ENCODE results near the gene TGM1.

The TGM1 gene

GRCh38 chr14:24292118-24292807, 29.3 kb upstream of the TGM1 start:
- DNase-seq (ENCODE audit: low read depth): no peak

DNA sequence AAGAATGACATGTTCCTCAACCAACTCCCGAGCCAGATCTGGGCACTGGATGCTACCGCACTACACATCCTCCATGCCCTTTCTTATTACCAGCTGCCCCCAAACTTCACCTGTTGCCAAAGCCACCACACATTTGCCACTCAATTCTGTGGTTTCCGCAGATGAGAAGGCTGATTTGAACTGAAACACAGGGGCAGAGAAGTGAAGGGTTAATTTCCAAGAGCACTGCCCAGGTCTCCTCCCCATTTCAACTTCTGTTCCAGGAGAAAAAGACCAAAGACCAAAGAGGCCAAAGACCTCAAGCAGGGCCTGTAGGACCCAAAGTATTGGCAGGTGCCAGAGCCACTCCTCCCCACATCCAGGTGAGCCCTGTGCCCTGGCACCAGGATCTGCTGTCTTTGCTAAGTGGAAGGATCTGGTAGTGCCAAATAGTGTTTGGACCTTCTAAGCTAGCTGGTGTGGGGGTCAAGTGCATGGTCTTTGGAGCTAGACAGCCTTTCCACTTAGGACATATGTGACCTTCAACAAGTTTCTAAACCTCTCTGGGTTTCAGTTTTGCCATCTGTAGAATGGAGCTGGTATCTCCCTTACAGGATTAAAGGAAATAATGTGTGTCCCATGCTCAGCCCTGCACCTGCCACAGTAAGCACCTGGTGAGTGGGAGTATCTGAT, 28.6 kb upstream of the TGM1 start:
- no peak for DNase-seq (ENCODE audit: low read depth)

DNA sequence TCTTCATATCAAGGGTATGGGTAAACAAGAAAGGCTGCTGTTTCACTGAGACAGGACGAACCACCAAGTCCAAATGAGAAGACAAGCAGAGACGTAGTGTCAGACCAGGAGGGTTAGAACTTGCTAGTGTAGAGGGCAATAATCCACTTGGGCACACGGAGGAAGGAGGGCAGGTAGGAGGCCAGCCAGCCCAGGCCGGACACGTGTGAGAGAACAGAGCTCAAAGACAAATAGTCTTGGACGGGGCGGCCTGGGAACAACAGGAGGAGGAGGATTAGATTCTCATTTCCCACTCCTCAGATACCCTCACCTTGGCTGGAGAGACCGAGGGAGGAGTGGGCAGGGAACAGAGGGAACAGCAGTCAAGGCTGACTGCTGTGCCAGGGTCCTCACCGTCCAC, 27.8 kb upstream of the TGM1 start:
- no peak for DNase-seq (ENCODE audit: low read depth)

- DNase-seq (ENCODE audit: low read depth): no peak
Measured at GRCh38 chr14:24289649-24290280, 26.8 kb upstream of the TGM1 start.

GRCh38 chr14:24286996-24287395, 24.0 kb upstream of the TGM1 start:
- DNase-seq (ENCODE audit: low read depth): no peak

DNA sequence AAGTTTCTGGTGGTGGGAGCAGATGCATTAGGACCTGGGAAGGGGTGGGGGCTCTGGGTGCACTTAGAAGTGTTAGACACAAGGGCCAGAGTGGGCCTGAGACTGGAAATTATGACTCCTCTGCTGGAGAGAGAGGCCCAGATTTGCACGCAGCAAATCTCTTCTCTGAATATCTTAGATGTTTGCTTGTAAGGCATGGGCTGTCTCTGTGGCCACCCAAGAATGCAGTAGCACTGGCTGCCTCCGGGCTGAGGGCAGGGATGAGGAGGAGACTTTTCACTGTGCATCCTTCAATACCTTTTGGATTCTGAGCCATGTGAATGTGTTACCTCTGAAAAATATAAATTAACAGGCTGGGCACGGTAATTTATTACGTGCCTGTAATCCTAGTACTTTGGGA, 22.4 kb upstream of the TGM1 start:
- no peak for DNase-seq (ENCODE audit: low read depth)

- DNase-seq (ENCODE audit: low read depth): no peak
Measured at GRCh38 chr14:24284501-24285035, 21.6 kb upstream of the TGM1 start.

DNA sequence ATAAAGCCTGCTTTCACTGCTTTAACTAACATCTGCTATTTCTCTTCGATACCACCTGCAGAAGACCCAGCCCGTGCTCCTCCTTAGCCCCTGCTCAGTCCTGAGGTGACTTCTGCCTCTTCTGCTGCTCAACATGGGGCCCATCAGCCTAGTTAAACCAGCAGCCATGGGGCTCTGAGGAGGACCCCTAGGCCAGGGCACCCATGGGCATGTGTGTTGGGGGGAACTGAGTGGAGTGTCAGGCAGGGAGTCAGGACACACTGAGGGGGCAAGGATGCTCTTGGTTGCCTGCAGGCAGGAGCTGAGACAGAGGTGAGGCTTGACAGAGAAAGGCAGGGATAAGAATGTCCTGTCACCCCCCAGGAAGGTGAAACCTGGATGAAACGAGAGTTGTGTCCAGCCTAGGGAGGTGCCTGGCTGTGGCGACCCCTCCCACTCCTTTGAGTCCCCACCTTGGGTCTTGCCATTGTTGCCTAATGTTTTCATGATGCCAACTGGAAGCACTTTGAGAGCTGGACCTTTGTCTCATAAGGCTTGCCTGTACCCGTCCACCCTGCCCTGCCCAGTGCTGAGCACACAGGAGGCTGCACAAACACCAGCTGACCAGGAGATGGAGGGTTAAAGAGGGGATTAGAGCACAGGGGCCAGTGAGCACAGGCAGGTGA, 21.0 kb upstream of the TGM1 start:
- DNase-seq (ENCODE audit: low read depth): no peak

- no peak for DNase-seq (ENCODE audit: low read depth)
Measured at GRCh38 chr14:24282736-24283135, 19.8 kb upstream of the TGM1 start.

DNA sequence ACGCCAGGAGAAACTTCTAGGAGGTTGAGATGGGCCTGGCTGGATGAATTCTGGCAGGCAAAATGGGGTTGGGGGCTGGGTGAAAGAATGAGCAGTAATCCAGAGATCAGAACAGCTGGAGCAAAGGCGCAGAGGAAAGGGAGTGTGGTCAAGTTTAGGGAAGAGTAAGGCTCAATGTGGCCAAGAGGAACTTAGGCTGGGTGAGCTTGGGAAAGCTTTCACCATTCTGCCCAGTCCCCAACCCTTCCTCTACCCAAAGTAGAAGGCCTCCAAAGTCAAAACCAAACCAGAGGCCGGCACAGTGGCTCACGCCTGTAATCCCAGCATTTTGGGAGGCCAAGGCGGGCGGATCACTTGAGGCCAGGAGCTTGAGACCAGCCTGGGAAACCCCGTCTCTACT, 18.7 kb upstream of the TGM1 start:
- no peak for DNase-seq (ENCODE audit: low read depth)

DNA sequence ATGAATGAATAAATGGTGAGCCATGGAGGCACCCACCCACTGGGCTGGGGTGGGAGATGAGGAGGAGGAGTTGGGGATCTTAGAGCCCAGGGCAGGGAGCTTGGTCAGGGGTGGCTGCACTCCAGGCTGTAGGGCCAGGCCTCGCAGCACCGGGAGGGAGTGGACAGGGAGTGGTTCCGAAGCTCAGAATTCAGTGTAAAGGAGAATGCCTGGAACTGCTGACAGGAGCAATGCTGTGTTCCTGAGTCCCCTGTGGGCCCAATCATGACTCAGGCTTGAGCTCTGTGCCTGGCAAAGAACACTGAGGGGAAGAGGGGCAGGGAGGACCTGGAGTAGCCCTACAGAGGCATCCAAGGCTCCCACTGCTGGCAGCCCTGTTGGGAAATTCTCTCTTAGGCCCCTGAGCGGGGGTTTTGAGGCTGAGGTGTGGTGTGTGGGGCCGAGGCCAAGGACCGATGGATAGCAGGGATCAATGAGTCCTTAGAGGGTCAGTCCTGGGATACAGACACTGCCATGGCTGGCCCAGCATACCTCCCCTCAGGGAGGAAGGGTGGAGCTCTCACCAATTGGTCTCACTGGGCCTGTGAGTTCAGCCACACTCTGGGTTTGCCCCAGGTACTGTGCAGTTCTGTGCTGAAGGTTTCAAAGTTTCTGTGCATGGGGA, 18.0 kb upstream of the TGM1 start:
- DNase-seq (ENCODE audit: low read depth): no peak

GRCh38 chr14:24279301-24280186, 16.6 kb upstream of the TGM1 start:
- DNase-seq (ENCODE audit: low read depth): no peak

DNA sequence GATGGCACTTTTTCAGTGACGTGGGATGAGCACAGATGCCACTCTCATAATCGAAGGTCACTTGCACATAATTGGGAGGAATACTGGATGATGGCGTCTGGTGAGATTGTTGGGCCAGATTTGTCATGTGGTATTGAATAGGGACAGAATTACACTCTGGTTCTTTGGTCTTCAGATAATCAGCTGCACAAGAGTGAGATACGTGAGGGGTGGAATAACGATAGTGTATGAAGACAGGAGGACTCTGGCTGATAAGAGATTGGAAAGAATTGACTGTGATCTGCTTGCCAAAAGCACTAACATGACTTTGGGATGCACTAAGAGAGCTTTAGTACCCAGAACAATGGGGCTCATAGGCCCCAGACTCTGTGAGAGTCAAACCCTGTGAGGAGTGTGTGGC, 15.4 kb upstream of the TGM1 start:
- DNase-seq (ENCODE audit: low read depth): no peak

DNA sequence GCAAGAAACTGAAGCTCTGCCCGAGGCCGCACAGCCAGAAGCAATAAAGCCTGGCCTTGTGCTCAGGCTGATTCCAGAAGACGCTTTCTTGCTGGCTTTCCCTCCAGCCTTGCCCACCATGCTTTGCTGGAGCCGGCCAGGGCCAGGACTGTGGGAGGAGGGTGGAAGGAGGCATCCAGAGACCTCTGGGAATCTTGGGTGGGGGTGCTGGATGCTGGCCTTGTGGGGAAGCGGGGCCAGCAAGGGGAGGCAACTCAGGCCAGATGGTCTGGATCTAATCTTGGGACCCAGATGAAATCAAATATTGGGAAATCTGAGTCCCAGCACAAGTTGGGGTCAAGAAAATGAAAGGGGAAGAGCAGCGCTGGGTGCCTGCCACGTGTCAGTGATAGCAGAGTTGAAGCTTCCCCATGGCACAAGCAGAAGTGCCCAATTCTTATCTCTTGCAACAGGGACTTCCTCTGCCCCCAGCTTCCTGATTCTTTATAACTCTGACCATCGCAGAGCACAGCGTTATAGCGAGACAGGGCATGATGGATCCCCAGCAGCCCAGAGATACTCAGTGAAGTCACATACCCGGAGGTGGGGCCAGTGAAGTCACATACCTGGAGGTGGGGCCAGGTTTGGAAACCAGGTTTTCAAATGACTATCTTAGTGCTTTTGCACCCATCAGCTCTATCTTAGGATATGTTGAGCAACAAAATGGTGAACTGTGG, 14.8 kb upstream of the TGM1 start:
- no peak for DNase-seq (ENCODE audit: low read depth)

- no peak for DNase-seq (ENCODE audit: low read depth)
Measured at GRCh38 chr14:24277071-24277470, 14.1 kb upstream of the TGM1 start.

- no peak for DNase-seq (ENCODE audit: low read depth)
Measured at GRCh38 chr14:24274101-24274543, 11.1 kb upstream of the TGM1 start.

GRCh38 chr14:24273422-24273998, 10.5 kb upstream of the TGM1 start:
- DNase-seq (ENCODE audit: low read depth): no peak

- DNase-seq (ENCODE audit: low read depth): no peak
Measured at GRCh38 chr14:24272467-24272866, 9.5 kb upstream of the TGM1 start.

GRCh38 chr14:24271834-24272263, 8.9 kb upstream of the TGM1 start:
- no peak for DNase-seq (ENCODE audit: low read depth)
